Measurements from ENCODE around the gene TLX3. TPM values are rescaled to one million over a fixed set of nuclear protein-coding genes. Genes with fewer than 3 reads are reported as not detected.

The TLX3 gene
- total RNA-seq: not detected

- Histone ChIP-seq H3K36me3 (ENCODE audit: control insufficient read depth in 3 of 3, insufficient read depth in 3 of 3, low read length in 3 of 3) (no peaks in the 10 kb centered on the region), H3K9ac (ENCODE audit: low read depth in 1 of 3, low read length in 3 of 3) (no peak within 1 kb of the TSS), H3K4me1 (ENCODE audit: control insufficient read depth in 3 of 3, insufficient read depth in 3 of 3, low read length in 3 of 3) (peaks cover 7 to 18% (median 18%) of the 10 kb centered on the region in 3 donors), H3K4me3 (ENCODE audit: low read length in 3 of 3) (peak within 1 kb of the TSS in 1 of 3 donors; percentile 14), H3K9me3 (ENCODE audit: control insufficient read depth in 3 of 3, low read length in 3 of 3) (no peaks in the 10 kb centered on the region), H3K27me3 (ENCODE audit: control insufficient read depth in 3 of 3, insufficient read depth in 3 of 3, low read length in 3 of 3) (peaks cover 83 to 95% (median 93%) of the 10 kb centered on the region in 3 donors), H3K27ac (ENCODE audit: low read depth, low read length) (no peak within 1 kb of the TSS)
Observed at GRCh38 chr5:171308453-171309275, at the start of gene TLX3. TSS of gene TLX3 (plus strand) at chr5:171309248. CDS start at chr5:171309366, 118 bp downstream.

GRCh38 chr5:171261361-171261760, 47.7 kb upstream of the TLX3 start:
- no peaks in the 10 kb centered on the region for H3K36me3 ChIP-seq (ENCODE audit: control insufficient read depth in 3 of 3, insufficient read depth in 3 of 3, low read length in 3 of 3)
- H3K27me3 ChIP-seq (ENCODE audit: control insufficient read depth in 3 of 3, insufficient read depth in 3 of 3, low read length in 3 of 3): no peaks in the 10 kb centered on the region
- H3K4me3 ChIP-seq (ENCODE audit: low read length in 3 of 3): no peak overlapping the region
- H3K4me1 ChIP-seq (ENCODE audit: control insufficient read depth in 3 of 3, insufficient read depth in 3 of 3, low read length in 3 of 3): no peaks in the 10 kb centered on the region
- H3K27ac ChIP-seq (ENCODE audit: low read depth, low read length): no peak overlapping the region
- no peak overlapping the region for H3K9ac ChIP-seq (ENCODE audit: low read depth in 1 of 3, low read length in 3 of 3)
- no peaks in the 10 kb centered on the region for H3K9me3 ChIP-seq (ENCODE audit: control insufficient read depth in 3 of 3, low read length in 3 of 3)

- no peak overlapping the region for H3K4me3 ChIP-seq (ENCODE audit: low read length in 3 of 3)
- no peak overlapping the region for H3K9ac ChIP-seq (ENCODE audit: low read depth in 1 of 3, low read length in 3 of 3)
- no peaks in the 10 kb centered on the region for H3K9me3 ChIP-seq (ENCODE audit: control insufficient read depth in 3 of 3, low read length in 3 of 3)
- no peaks in the 10 kb centered on the region for H3K36me3 ChIP-seq (ENCODE audit: control insufficient read depth in 3 of 3, insufficient read depth in 3 of 3, low read length in 3 of 3)
- no peak overlapping the region for H3K27ac ChIP-seq (ENCODE audit: low read depth, low read length)
- no peaks in the 10 kb centered on the region for H3K27me3 ChIP-seq (ENCODE audit: control insufficient read depth in 3 of 3, insufficient read depth in 3 of 3, low read length in 3 of 3)
- H3K4me1 ChIP-seq (ENCODE audit: control insufficient read depth in 3 of 3, insufficient read depth in 3 of 3, low read length in 3 of 3): no peaks in the 10 kb centered on the region
Observed at GRCh38 chr5:171261904-171262303, 47.1 kb upstream of the TLX3 start.

- Histone ChIP-seq H3K9me3 (ENCODE audit: control insufficient read depth in 3 of 3, low read length in 3 of 3) (no peaks in the 10 kb centered on the region), H3K4me3 (ENCODE audit: low read length in 3 of 3) (no peak overlapping the region), H3K27me3 (ENCODE audit: control insufficient read depth in 3 of 3, insufficient read depth in 3 of 3, low read length in 3 of 3) (no peaks in the 10 kb centered on the region), H3K27ac (ENCODE audit: low read depth, low read length) (no peak overlapping the region), H3K4me1 (ENCODE audit: control insufficient read depth in 3 of 3, insufficient read depth in 3 of 3, low read length in 3 of 3) (no peaks in the 10 kb centered on the region), H3K9ac (ENCODE audit: low read depth in 1 of 3, low read length in 3 of 3) (no peak overlapping the region), H3K36me3 (ENCODE audit: control insufficient read depth in 3 of 3, insufficient read depth in 3 of 3, low read length in 3 of 3) (no peaks in the 10 kb centered on the region)
Observed at GRCh38 chr5:171263181-171263580, 45.9 kb upstream of the TLX3 start.

- Histone ChIP-seq H3K4me1 (ENCODE audit: control insufficient read depth in 3 of 3, insufficient read depth in 3 of 3, low read length in 3 of 3) (no peaks in the 10 kb centered on the region), H3K9ac (ENCODE audit: low read depth in 1 of 3, low read length in 3 of 3) (no peak overlapping the region), H3K27ac (ENCODE audit: low read depth, low read length) (no peak overlapping the region), H3K4me3 (ENCODE audit: low read length in 3 of 3) (no peak overlapping the region), H3K9me3 (ENCODE audit: control insufficient read depth in 3 of 3, low read length in 3 of 3) (no peaks in the 10 kb centered on the region), H3K36me3 (ENCODE audit: control insufficient read depth in 3 of 3, insufficient read depth in 3 of 3, low read length in 3 of 3) (no peaks in the 10 kb centered on the region), H3K27me3 (ENCODE audit: control insufficient read depth in 3 of 3, insufficient read depth in 3 of 3, low read length in 3 of 3) (no peaks in the 10 kb centered on the region)
Observed at GRCh38 chr5:171264843-171265242, 44.2 kb upstream of the TLX3 start.

- Histone ChIP-seq H3K9me3 (ENCODE audit: control insufficient read depth in 3 of 3, low read length in 3 of 3) (no peaks in the 10 kb centered on the region), H3K27ac (ENCODE audit: low read depth, low read length) (no peak overlapping the region), H3K4me3 (ENCODE audit: low read length in 3 of 3) (no peak overlapping the region), H3K27me3 (ENCODE audit: control insufficient read depth in 3 of 3, insufficient read depth in 3 of 3, low read length in 3 of 3) (no peaks in the 10 kb centered on the region), H3K9ac (ENCODE audit: low read depth in 1 of 3, low read length in 3 of 3) (no peak overlapping the region), H3K36me3 (ENCODE audit: control insufficient read depth in 3 of 3, insufficient read depth in 3 of 3, low read length in 3 of 3) (no peaks in the 10 kb centered on the region), H3K4me1 (ENCODE audit: control insufficient read depth in 3 of 3, insufficient read depth in 3 of 3, low read length in 3 of 3) (no peaks in the 10 kb centered on the region)
Observed at GRCh38 chr5:171268700-171269620, 40.1 kb upstream of the TLX3 start.

- H3K27ac ChIP-seq (ENCODE audit: low read depth, low read length): no peak overlapping the region
- H3K36me3 ChIP-seq (ENCODE audit: control insufficient read depth in 3 of 3, insufficient read depth in 3 of 3, low read length in 3 of 3): no peaks in the 10 kb centered on the region
- no peak overlapping the region for H3K4me3 ChIP-seq (ENCODE audit: low read length in 3 of 3)
- no peak overlapping the region for H3K9ac ChIP-seq (ENCODE audit: low read depth in 1 of 3, low read length in 3 of 3)
- H3K27me3 ChIP-seq (ENCODE audit: control insufficient read depth in 3 of 3, insufficient read depth in 3 of 3, low read length in 3 of 3): no peaks in the 10 kb centered on the region
- H3K4me1 ChIP-seq (ENCODE audit: control insufficient read depth in 3 of 3, insufficient read depth in 3 of 3, low read length in 3 of 3): no peaks in the 10 kb centered on the region
- no peaks in the 10 kb centered on the region for H3K9me3 ChIP-seq (ENCODE audit: control insufficient read depth in 3 of 3, low read length in 3 of 3)
Observed at GRCh38 chr5:171269717-171270116, 39.3 kb upstream of the TLX3 start.

GRCh38 chr5:171270136-171270535, 38.9 kb upstream of the TLX3 start:
- no peak overlapping the region for H3K4me3 ChIP-seq (ENCODE audit: low read length in 3 of 3)
- no peaks in the 10 kb centered on the region for H3K27me3 ChIP-seq (ENCODE audit: control insufficient read depth in 3 of 3, insufficient read depth in 3 of 3, low read length in 3 of 3)
- no peaks in the 10 kb centered on the region for H3K4me1 ChIP-seq (ENCODE audit: control insufficient read depth in 3 of 3, insufficient read depth in 3 of 3, low read length in 3 of 3)
- no peak overlapping the region for H3K9ac ChIP-seq (ENCODE audit: low read depth in 1 of 3, low read length in 3 of 3)
- no peaks in the 10 kb centered on the region for H3K9me3 ChIP-seq (ENCODE audit: control insufficient read depth in 3 of 3, low read length in 3 of 3)
- no peaks in the 10 kb centered on the region for H3K36me3 ChIP-seq (ENCODE audit: control insufficient read depth in 3 of 3, insufficient read depth in 3 of 3, low read length in 3 of 3)
- H3K27ac ChIP-seq (ENCODE audit: low read depth, low read length): no peak overlapping the region

GRCh38 chr5:171271798-171272197, 37.2 kb upstream of the TLX3 start:
- Histone ChIP-seq H3K4me3 (ENCODE audit: low read length in 3 of 3) (no peak overlapping the region), H3K4me1 (ENCODE audit: control insufficient read depth in 3 of 3, insufficient read depth in 3 of 3, low read length in 3 of 3) (no peaks in the 10 kb centered on the region), H3K27me3 (ENCODE audit: control insufficient read depth in 3 of 3, insufficient read depth in 3 of 3, low read length in 3 of 3) (no peaks in the 10 kb centered on the region), H3K9ac (ENCODE audit: low read depth in 1 of 3, low read length in 3 of 3) (no peak overlapping the region), H3K9me3 (ENCODE audit: control insufficient read depth in 3 of 3, low read length in 3 of 3) (no peaks in the 10 kb centered on the region), H3K36me3 (ENCODE audit: control insufficient read depth in 3 of 3, insufficient read depth in 3 of 3, low read length in 3 of 3) (no peaks in the 10 kb centered on the region), H3K27ac (ENCODE audit: low read depth, low read length) (no peak overlapping the region)

All from skeletal muscle tissue (tissue), 4 donors.